Amniotic stem cell (primary cell): ENCODE measurements around the gene ANO1.
"Not testable (repeated sequence)": the region's sequence is repeated elsewhere in the genome, so short reads cannot be mapped to it uniquely, and the experiment has no call there.

ENCODE experiments used
- DNase-seq: peaks from one replicate; lab custom pipeline; 2025; lab: John Stamatoyannopoulos, UW

The ANO1 gene

DNA sequence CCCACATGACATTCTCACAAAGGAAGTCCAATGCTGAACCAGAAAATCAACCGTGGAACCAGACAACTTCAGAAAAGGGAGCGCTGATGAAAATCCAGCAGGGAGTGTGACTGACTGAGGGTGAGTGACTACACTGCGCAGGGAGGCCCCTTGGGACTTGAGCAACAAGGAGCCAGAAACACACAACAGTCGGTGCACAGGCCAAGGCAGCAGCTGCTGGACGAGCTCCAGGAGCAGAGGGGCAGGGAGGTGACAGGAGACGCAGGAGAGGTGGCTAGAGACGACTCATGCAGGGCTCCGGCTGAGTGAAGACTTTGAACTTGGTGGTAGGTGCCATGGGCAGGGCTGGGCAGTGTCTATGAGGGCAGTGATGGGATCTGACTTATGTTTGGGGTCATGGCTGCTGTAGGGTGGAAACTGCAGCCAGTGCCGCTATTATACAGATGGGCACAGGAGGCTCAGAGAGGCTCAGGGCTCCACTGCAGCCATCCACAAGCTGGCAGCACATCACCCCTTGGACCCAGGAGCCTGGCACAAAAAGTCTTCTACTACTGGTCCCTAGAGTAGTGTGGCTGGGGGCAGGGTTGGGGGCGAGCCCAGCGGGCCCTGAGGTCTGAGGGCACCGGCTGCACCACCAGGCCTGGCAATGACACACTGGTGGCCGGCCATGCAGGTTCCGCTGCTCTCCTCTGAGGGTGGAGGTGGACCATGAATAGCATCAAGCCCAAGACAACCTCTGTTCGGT, 114.7 kb downstream of the ANO1 start:
- DNase-seq = no peak

DNA sequence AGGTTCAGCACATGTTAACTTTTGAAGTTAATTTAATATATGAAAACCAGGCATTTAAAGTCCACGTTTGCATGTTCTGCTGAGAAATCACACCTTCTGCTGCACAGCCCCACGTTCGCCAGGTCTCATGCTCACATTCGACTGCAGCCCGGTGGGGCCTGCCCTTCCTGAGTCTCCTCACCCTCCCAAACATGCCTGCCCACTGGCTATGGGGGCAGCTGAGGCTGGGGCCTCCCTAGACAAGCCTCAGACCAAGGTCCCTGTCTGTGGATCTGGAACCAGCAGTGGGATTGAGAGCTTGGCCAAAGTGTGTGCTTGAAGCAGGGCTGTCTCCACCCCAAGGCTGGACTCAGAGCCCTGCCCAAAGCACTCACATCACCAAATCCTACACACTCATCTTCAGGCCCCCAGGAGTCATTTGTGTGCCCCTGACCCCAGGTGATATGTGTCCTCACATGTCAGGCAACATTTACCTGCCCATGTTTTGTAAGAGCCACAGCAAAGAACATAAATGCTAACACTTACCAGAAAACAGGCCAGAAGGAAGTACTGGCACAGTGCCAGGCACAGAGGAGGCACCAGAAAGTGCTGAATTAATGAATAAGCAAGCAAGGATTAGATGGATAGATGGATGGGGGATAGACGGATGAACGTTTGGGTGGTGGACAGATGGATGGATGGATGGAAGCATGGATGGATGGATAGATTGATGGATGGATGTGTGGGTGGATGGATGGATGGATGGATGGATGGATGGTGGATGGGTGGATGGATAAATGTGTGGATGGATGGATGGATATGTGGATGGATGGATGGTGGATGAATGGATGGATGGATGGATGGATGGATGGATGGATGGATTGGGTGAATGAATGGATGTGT, 115.5 kb downstream of the ANO1 start:
- no peak for DNase-seq

DNA sequence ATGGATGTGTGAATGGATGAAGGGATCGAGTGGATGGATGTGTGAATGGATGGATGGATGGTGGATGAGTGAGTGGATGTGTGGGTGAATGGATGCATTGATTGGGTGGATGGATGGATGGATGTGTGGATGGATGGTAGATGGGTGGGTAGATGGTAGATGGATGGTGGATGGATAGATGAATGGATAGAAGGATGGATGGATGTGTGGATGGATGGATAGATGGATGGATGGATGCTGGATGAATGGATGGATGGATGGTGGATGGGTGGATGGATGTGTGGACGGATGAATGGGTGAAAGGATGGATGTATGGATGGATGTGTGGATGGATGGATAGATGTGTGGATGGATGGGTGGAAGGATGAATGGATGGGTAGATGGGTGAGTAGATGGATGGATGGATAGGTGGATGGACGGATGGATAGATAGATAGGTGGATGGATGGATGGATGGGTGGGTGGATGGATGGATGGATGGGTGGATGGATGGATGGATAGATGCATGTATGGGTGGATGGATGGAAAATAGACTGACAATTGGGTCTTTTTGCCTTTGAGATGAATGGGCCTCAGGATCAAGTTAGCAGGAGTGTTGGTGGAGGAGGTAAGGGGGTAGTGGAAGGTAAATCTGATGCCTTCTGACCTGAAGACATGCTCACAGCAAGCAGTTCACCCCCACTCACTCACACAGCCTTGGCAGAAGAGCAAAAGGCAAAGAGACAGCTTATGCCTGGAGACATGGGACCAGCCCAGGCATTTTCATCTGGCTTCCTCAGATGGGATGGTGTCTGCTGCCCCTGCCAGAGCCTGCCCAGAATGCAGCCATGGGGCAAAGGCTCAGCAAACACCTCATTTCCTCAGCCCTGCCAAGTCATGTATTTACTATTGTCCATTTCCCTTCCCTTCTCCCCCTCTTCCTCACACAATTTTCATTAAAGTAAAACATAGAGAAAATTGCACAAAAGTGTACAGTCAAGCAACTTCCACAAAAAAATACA, 117.0 kb downstream of the ANO1 start:
- no peak for DNase-seq

DNA sequence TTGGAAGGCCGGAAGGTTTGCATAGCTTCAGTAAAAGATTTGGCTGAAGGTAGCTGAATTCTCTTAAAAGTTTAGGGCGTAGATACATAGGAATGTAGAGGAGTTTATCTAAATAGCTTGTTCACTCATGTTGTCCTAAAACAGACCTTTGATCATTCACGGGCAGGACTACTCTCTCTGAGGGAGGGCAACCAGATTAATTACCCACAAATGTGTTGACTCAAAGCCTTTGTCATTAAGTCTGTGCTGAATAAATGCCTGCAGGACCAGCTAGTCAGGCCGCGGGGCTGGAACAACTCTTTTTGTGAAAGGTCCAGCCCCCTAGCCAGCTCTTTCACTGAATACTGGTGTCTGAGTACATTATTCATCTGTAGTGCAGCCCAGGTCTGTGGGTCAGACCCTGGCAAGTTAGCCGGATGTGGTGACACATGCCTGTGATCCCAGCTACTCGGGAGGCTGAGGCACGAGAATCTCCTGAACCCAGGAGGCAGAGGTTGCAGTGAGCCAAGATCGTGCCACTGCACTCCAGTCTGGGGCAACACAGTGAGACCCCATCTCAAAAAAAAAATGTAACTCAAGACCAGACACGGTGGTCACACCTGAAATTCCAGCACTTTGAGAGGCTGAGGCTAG, 122.2 kb downstream of the ANO1 start:
- no peak for DNase-seq

DNA sequence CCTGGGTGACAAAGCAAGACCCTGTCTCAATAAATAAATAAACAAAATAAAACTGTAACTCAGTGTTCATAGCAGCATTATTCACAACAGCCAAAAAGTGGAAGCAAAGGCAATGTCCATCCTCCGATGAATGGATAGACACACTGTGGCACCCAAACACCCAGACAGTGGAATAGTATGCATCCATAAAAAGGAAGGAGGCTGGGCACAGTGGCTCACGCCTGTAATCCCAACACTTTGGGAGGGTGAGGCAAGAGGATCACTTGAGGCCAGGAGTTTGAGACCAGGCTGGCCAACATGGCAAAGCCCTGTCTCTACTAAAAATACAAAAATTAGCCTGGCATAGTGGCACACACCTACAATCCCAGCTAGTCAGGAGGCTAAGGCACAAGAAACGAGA, 122.9 kb downstream of the ANO1 start:
- DNase-seq = not testable (repeated sequence)

DNA sequence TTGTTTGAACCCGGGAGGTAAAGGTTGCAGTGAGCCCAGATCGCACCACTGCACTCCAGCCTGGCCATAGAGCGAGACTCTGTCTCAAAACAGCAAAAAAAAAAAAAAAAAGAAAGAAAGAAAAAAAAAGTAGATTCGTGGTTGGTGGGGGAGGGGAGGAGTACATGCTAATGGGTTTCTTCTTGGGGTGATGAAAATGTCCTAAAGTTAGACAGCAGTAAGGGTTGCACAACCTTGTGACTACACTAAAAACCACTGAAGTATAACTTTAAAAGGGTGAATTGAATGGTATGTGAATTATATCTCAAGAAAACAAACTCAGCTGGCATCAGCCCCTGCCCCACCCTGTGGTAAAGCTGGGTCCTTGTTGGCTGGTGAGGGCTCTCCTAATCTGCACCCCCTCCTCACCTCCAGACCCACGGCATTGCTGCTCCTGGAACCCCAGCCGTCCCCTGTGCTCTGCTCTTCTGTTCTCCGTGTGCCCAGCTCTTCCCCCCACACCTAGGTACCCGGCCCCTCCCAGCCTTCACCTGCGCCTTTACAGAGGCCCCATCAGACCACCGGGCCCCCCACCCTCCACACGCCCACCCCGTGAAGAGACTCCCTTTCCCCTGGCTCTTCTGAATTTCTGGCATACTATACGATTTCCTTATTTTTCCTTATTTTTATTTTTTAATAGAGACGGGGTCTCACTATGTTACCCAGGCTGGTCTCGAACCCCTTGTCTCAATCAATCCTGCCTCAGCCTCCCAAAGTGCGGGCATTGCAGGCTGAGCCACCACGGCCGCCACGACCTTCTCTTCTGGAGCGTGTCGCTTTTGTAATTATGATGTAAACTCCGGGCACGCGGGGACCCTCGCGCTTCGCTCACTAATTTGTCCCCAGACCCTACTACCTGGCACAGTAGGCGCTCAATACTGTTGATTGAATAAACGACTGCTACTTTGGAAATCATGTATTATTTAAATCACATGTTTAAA, 124.1 kb downstream of the ANO1 start:
- no peak for DNase-seq

DNA sequence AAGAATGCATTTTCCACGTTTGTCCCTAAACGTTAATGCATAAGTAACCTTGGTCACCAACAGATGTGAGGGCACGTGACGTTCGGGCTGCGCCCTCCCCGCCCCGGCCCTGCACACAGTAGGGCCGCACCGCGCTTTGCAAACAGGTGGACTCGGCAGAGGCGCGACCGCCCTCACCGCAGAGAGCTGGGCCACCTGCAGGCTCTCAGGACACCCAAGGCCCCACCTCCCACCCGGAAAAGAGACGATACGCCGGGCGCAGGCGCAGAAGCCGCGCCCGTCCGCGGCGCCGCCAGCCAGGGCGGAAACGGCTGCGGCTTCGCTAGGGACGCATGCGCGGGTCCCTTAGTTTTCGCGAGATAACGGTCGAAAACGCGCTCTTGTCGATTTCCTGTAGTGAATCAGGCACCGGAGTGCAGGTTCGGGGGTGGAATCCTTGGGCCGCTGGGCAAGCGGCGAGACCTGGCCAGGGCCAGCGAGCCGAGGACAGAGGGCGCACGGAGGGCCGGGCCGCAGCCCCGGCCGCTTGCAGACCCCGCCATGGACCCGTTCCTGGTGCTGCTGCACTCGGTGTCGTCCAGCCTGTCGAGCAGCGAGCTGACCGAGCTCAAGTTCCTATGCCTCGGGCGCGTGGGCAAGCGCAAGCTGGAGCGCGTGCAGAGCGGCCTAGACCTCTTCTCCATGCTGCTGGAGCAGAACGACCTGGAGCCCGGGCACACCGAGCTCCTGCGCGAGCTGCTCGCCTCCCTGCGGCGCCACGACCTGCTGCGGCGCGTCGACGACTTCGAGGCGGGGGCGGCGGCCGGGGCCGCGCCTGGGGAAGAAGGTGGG, 125.0 kb downstream of the ANO1 start, which contains the start of gene FADD:
FADD (plus strand) TSS at position 377 of the 831 bp plus-strand sequence; CDS start at position 541, 164 bp downstream.
- DNase-seq = peak; percentile 90

DNA sequence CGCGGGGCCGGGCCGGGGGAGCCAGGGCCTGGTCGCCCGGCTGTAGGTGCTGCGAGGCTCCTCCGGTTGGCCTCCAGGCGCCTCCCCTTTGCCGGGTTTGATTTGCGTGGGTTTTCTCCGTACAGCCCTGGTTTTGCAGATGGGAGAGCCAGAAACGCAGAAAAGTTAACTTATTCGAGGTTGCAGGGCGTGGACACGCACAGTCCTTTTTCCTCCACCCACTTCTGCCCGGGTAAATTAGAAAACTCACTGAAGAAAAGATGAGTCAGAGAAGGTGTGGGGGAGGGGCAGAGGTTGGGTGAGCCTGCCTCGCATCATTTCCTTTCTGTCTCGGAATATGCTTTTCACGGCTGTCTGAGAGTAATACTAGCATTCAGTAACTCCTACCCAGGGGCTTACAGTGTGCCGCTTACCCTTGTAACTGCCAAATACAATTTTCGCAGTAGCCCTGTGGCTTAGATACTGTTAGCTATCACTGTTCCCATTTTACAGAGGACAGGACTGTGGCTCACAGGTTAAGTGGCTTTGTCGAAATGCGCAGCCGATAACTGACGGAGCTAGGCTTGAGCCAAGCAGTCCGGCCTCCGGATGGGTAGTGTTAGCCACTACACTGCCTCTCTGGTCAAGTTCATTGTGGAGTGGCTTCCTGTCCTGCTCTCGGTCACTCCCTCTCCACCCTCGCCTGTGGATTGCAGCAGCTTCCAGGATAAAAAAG, 125.8 kb downstream of the ANO1 start:
- peak; percentile 73 for DNase-seq

DNA sequence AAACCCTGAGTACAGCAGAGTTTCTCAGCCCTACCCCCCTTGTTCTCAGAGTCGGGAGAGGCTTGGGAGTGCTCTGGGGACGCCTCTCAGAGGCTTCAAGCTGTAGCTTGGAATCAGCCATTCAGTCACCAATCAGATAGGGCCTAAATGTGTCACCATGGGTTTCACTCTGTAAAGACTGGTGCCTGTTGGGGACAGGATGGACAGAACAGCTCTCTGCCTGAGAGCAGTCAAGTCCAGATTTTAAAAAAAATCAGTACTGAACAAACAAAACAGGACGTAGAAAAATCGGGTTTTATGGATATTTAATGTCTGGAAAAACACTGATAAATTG, 126.3 kb downstream of the ANO1 start:
- DNase-seq = no peak

DNA sequence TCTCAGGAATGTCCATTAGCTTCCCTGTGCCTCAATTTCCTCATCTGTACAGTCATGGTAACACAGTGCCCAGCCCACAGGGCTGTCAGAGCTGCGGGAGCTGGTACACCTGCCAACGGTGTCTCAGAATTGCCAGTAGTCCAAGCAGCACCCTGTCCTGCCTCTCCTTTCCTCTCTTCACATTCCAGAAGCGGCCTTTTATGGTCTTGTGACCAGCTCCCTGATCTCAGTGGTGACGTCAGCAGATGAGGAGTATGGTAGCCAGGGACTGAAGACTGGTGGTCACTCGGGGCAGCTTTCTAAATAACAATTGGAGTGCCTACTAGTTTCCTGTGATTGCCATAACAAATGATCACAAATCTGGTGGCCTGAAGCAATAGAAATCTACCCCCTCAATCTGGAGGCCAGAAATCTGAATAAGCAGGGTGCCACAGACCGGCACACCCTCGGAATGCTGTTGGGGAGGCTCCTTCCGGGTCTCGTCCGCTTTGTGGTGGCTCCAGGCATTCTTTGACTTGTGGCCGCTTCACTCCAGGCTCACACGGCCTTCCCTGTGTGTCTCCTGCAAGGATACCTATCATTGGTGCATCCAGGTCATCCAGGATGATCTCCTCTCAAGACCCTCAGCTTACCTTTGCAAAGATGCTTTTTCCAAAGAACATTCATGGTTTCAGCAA, 127.1 kb downstream of the ANO1 start:
- DNase-seq = no peak

DNA sequence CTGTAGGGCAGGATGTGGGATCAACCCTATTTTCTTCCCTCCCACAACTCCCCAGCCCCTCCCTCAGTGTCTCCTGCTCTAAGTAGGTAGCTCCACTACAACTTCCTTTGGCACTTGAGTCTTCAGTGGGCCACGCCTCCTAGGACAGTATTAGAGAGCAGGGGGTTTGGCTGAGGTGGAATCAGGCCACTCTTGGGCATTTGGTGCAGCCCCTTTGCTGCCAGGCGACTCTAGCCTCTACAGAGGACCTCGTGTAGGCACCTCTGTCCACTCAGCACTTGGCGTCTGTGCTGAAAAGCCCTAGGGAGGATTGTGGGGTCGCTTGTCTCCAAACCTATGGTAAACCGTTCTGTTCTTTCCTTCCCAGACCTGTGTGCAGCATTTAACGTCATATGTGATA, 127.6 kb downstream of the ANO1 start:
- no peak for DNase-seq

DNA sequence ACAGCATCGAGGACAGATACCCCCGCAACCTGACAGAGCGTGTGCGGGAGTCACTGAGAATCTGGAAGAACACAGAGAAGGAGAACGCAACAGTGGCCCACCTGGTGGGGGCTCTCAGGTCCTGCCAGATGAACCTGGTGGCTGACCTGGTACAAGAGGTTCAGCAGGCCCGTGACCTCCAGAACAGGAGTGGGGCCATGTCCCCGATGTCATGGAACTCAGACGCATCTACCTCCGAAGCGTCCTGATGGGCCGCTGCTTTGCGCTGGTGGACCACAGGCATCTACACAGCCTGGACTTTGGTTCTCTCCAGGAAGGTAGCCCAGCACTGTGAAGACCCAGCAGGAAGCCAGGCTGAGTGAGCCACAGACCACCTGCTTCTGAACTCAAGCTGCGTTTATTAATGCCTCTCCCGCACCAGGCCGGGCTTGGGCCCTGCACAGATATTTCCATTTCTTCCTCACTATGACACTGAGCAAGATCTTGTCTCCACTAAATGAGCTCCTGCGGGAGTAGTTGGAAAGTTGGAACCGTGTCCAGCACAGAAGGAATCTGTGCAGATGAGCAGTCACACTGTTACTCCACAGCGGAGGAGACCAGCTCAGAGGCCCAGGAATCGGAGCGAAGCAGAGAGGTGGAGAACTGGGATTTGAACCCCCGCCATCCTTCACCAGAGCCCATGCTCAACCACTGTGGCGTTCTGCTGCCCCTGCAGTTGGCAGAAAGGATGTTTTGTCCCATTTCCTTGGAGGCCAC, 128.3 kb downstream of the ANO1 start:
- no peak for DNase-seq

DNA sequence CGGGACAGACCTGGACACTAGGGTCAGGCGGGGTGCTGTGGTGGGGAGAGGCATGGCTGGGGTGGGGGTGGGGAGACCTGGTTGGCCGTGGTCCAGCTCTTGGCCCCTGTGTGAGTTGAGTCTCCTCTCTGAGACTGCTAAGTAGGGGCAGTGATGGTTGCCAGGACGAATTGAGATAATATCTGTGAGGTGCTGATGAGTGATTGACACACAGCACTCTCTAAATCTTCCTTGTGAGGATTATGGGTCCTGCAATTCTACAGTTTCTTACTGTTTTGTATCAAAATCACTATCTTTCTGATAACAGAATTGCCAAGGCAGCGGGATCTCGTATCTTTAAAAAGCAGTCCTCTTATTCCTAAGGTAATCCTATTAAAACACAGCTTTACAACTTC, 128.9 kb downstream of the ANO1 start:
- no peak for DNase-seq

DNA sequence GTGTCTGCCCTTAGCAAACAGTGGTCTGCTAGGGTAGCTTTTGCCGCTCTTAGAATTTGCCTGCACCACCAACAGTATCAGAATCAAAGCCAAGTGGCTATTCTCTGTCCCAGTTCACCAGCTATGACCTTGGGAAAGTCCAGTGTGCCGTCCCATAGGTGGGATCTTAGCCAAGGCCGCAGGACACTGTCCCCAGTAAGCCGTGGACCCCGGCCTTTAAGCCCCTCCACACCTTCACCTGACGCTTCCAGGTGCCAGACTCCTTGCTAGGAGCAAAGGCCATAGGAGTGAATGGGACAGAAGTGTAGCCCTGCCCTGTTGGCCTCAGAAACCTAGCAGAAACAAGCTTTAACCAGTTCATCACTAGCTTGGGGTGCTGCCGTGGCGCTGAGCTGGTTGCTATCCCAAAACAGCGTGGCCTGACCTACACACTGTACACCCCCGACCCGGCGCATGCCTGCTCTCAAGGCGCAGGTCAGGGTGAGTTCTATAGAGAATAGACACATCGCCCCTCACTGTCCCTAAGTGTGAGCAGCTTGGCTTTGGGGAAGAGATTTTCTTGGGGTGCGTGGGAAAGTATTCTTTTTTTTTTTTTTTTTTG, 129.5 kb downstream of the ANO1 start:
- DNase-seq = no peak

DNA sequence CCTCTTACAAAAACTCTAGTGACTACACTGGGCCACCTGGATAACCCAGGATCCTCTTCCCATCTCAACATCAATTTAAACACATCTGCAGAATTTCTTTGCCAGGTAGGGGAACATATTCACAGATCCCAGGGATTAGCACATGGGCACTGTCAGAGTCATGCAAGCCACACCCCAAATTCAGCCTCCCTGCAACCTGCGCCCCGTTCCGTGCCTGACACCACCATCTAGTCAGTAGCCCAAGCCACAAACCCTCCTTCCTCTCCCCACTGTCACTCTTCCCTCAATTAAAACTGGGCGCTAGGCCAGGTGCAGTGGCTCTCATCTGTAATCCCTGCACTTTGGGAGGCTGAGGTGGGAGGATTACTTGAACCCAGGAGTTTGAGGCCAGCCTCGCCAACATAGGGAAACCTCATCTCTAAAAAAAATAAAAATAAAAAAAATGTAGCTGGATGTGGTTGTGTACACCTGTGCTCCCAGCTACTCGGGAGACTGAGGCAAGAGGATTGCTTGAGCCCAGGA, 131.3 kb downstream of the ANO1 start:
- no peak for DNase-seq

DNA sequence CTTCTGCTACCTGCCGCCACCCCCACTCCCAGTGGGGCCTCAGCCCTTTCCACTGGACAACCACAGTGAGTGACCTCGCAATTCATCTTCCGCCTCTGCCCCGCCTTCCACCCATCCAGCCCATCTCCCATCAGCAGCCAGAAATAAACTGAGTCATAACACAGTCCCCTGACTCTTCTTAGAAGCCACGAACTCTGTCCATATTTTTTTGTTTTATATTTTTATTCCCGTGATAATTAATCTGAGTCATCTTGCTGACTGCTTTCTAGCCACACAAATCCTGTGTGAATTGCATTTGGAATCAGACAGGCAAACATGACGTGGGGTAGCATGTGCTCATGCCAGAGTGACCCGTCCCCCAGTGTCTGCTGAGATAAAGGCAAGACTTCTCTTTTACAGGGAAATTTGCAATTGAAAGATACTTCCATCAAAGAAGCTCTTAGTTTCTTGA, 132.0 kb downstream of the ANO1 start:
- no peak for DNase-seq

DNA sequence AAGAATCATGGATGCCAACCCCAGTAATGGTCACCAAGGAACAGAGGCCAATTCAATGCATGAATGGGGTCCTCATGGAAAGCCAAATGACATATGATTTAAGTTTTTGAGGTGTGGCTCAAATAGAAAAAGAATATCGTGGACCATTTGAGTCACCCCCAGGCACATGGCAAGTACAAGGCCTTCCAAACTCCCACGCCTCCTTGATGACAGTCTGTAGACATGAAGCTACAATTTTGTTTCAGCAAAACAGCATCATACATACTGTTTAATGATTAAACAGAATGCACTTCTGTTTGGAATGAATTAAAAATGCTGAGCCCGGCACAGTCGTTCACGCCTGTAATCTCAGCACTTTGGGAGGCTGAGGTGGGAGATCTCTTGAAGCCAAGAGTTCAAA, 132.4 kb downstream of the ANO1 start:
- no peak for DNase-seq
